Heart left ventricle (tissue), 16 donors: Measurements from ENCODE around the gene SELENOW. TPM values are rescaled to one million over a fixed set of nuclear protein-coding genes. Genes with fewer than 3 reads are reported as not detected.

Source experiments
- ATAC-seq, 4 donors: fragments of 200-7000 bp; cut with Tn5 transposase; one replicate each; pipeline ENCODE4 v1.9.1; 2020 to 2022; ENCODE audit warnings: moderate library complexity in 4 of 4, mild to moderate bottlenecking in 3 of 4, moderate number of reproducible peaks in 1 of 4
- DNase-seq, 5 donors: peaks; one replicate each; pipeline ENCODE4 v3.0.0-alpha.2; 2020
- H3K27ac ChIP-seq, 12 donors: fragments of 200-600 bp; sonication (generic) in 4 of 12; one replicate each; pipeline versions ENCODE4 v1.5.0 to v1.8.0; 2016 to 2022; ENCODE audit warnings: mild to moderate bottlenecking in 2 of 12
- H3K27me3 ChIP-seq, 9 donors: fragments of 200-600 bp; sonication (generic) in 2 of 9; one replicate each; pipeline versions ENCODE4 v1.5.1 to v1.8.0; 2016 to 2022; ENCODE audit warnings: mild to moderate bottlenecking in 3 of 9
- H3K36me3 ChIP-seq, 9 donors: fragments of 200-600 bp; sonication (generic) in 2 of 9; one replicate each; pipeline versions ENCODE4 v1.5.0 to v1.8.0; 2018 to 2022; ENCODE audit warnings: mild to moderate bottlenecking in 2 of 9
- H3K4me1 ChIP-seq, 12 donors: fragments of 200-600 bp; sonication (generic) in 4 of 12; one replicate each; pipeline versions ENCODE4 v1.5.0 to v1.8.0; 2016 to 2022; ENCODE audit warnings: mild to moderate bottlenecking in 3 of 12
- H3K4me3 ChIP-seq, 12 donors: fragments of 200-600 bp; sonication (generic) in 4 of 12; one replicate each; pipeline versions ENCODE4 v1.5.0 to v1.8.0; 2017 to 2022; ENCODE audit warnings: mild to moderate bottlenecking in 9 of 12, moderate library complexity in 4 of 12
- H3K9me3 ChIP-seq, 12 donors: fragments of 200-600 bp; sonication (generic) in 4 of 12; one replicate each; pipeline versions ENCODE4 v1.5.0 to v1.8.0; 2016 to 2022; ENCODE audit warnings: mild to moderate bottlenecking in 1 of 12
- CTCF ChIP-seq, 12 donors: fragments of 200-600 bp; sonication (generic) in 4 of 12; IDR thresholded peaks; one replicate each; pipeline versions ENCODE4 v1.5.0 to v1.8.0; 2018 to 2022; ENCODE audit warnings: antibody characterized with exemption in 12 of 12, mild to moderate bottlenecking in 5 of 12
- POLR2A ChIP-seq, 2 donors: fragments of 450-650 bp; IDR thresholded peaks; one replicate each; pipeline ENCODE4 v1.6.1; 2017; ENCODE audit warnings: antibody characterized with exemption in 2 of 2, mild to moderate bottlenecking in 2 of 2, moderate library complexity in 2 of 2
- WGBS, 4 donors: extraction: QIAGEN DNeasy Blood & Tissue Kit in 2 of 4; methylation state at CpG; one replicate each; pipeline versions ENCODE4 v1.1.5 to v1.1.7; 2013 to 2018; 5-methylcytosine and 5-hydroxymethylcytosine counted together
- intact Hi-C, 10 donors: fragments of 100-400 bp; cut with DNase I; formaldehyde crosslinking; loops; one replicate each; pipeline versions ENCODE4 v1.11.1 to v1.14.2; 2022
- long read RNA-seq, 3 donors: library from polyadenylated mRNA; unstranded; transcript quantifications; one replicate each; pipeline ENCODE4 v2.0.0, GENCODE V29; 2020 to 2021
- polyA plus RNA-seq, 2 donors: library from polyadenylated mRNA; stranded (reverse); fragments of 200-250 nt; gene quantifications; one replicate each; pipeline ENCODE4 v1.2.3, GENCODE V29; 2013
- total RNA-seq, 9 donors: library from RNA; depleted of rRNA in 2 of 9; stranded (reverse); fragments of >200 nt in 2 of 9; fragmentation: NEBNext Ultra II Directional in 3 of 9; extraction: Animal tissue kit (Norgen Biotek cat#: 25700) in 3 of 9; gene quantifications; one replicate each; pipeline versions ENCODE4 v1.1.0 to v1.2.4, GENCODE V29; 2016 to 2023
- donor health status: ischemic (EF 13 %, LVEDD 7.1; RV severe dilation, severe dysfunction).
- donor health status: healthy with polysubstance abuse.
- donor health status: DM: no; HTN: yes; CAD: no.
- donor health status: DM: no; HTN: no; CAD: no.
- donor health status: ischemic (EF 25% LVEDD 6.9; RV normal size, moderate dysfunction).
- donor health status: ischemic (EF 25% LVEDD 5.7; RV mildly dilated, moderate dysfunction).
- donor health status: healthy.
- donor health status: DM: yes; HTN: yes; CAD: no.
- donor health status: ischemic (EF 35%, LVEDD 5.7; RV mildly dilated, moderate dysfunction).
- donor health status: nonischemic (EF 11% LVEDD 7.7; RV severe dilation, severe dysfunction).
- donor health status: DM: yes; HTN: yes; CAD: no.
- donor health status: PGD.
- donor health status: ischemic (EF 29% LVEDD 5.4; RV normal size, mild dysfunction).
- donor health status: nonischemic (EF 23%, LVEDD 6.1; RV moderate dilation, normal function).

Gene SELENOW
- total RNA-seq = 1,000 to 10,000 TPM in 5 of 9 donors, 100 to 1,000 TPM in 4; 790 to 2,748 (median 1,081) TPM
- polyA plus RNA-seq = 1,000 to 10,000 TPM in 1 of 2 donors, 100 to 1,000 TPM in 1; 647 to 2,041 TPM
- long read RNA-seq, donor 1, transcript SELENOW-212 (6 exons, 888 nt) = minor isoform, 393 of 832 reads
- long read RNA-seq, donor 1, transcript SELENOW-206 (5 exons, 2,437 nt) = minor isoform, 8 of 832 reads
- long read RNA-seq, donor 1, transcript SELENOW-215 (1 exons, 2,503 nt) = major isoform, 419 of 832 reads
- long read RNA-seq, donor 1, partial matches to known transcripts = 3 of 832 reads
- long read RNA-seq, donor 1, other reads (novel, unspliced or antisense) = 4 of 832 reads
- long read RNA-seq, donor 2, transcript SELENOW-215 (1 exons, 2,503 nt) = minor isoform, 60 of 402 reads
- long read RNA-seq, donor 2, transcript SELENOW-212 (6 exons, 888 nt) = major isoform, 327 of 402 reads
- long read RNA-seq, donor 2, partial matches to known transcripts = 0 of 402 reads
- long read RNA-seq, donor 2, other reads (novel, unspliced or antisense) = 5 of 402 reads
- long read RNA-seq, donor 3, transcript SELENOW-212 (6 exons, 888 nt) = minor isoform, 250 of 538 reads
- long read RNA-seq, donor 3, transcript SELENOW-215 (1 exons, 2,503 nt) = major isoform, 268 of 538 reads
- long read RNA-seq, donor 3, partial matches to known transcripts = 3 of 538 reads
- long read RNA-seq, donor 3, other reads (novel, unspliced or antisense) = 7 of 538 reads

GRCh38 chr19:47778049-47778953, at the start of gene SELENOW:
TSS of gene SELENOW (plus strand) at chr19:47778703. CDS start at chr19:47778786, 83 bp downstream.
- H3K36me3 ChIP-seq = peaks cover 0 to 23% (median 19%) of the 10 kb centered on the region in 9 donors
- no peak for TF ChIP-seq CTCF (IDR thresholded peaks at IDR 0.05)
- TF ChIP-seq POLR2A (IDR thresholded peaks at IDR 0.05) = peak; percentile 56 to 97
- peaks cover 0 to 48% (median 42%) of the 10 kb centered on the region in 12 donors for H3K4me1 ChIP-seq
- intact Hi-C loops = no loop called here
- 1 to 3% (median 1%) methylated on average over 28 to 65 of the region's 65 CpGs for WGBS, 4 donors
- no peaks in the 10 kb centered on the region for H3K27me3 ChIP-seq
- H3K27ac ChIP-seq = peak within 1 kb of the TSS; percentile 93 to 100 (median 98)
- peak; percentile 80 to 90 (median 86) for DNase-seq
- H3K9me3 ChIP-seq = no peaks in the 10 kb centered on the region
- H3K4me3 ChIP-seq = peak within 1 kb of the TSS; percentile 73 to 99 (median 86)
- ATAC-seq = peak; percentile 62 to 89 (median 86)

DNA sequence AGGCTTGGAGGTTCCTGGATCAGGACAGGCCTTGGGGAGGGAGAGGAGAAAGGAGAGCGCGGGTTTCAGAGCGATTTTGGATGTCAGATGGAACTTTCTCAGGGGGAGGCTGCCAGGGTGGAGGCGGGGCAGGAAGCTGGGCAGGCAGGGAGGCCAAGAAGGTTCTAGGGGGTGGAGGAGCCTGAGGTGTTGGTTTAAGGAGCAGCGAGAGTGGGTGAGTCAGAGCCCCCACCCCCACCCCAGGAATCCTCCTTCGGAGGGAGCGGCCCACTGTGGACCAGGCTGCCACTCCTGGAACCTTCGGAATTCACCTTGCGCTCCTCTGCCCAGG, 49.1 kb upstream of the SELENOW start:
- ATAC-seq (peak; percentile 64 to 85 (median 78)), DNase-seq (peak in 4 of 5 donors; percentile 65 to 74 (median 73))
- Histone ChIP-seq H3K4me1 (peaks cover 0 to 57% (median 34%) of the 10 kb centered on the region in 12 donors), H3K27me3 (peaks cover 0 to 19% (median 0%) of the 10 kb centered on the region in 9 donors), H3K9me3 (no peaks in the 10 kb centered on the region), H3K36me3 (peaks cover 0 to 85% (median 42%) of the 10 kb centered on the region in 9 donors), H3K27ac (peak overlapping the region; percentile 59 to 92 (median 80)), H3K4me3 (peak overlapping the region in 10 of 12 donors; percentile 6 to 43 (median 24))
- intact Hi-C loops = loop anchor here in 1 of 10 donors (1.0 kb wide), 1 partner anchor 10 kb away; no protein-coding TSS in a partner anchor
- TF ChIP-seq CTCF (IDR thresholded peaks at IDR 0.05) (no peak), POLR2A (IDR thresholded peaks at IDR 0.05) (no peak)
- 7 to 19% (median 13%) methylated on average over 9 of the region's 9 CpGs for WGBS, 4 donors

GRCh38 chr19:47729799-47730520, 48.5 kb upstream of the SELENOW start:
- Histone ChIP-seq H3K4me1 (peaks cover 0 to 57% (median 33%) of the 10 kb centered on the region in 12 donors), H3K27ac (peak overlapping the region; percentile 59 to 92 (median 80)), H3K36me3 (peaks cover 0 to 86% (median 42%) of the 10 kb centered on the region in 9 donors), H3K27me3 (peaks cover 0 to 19% (median 0%) of the 10 kb centered on the region in 9 donors), H3K9me3 (no peaks in the 10 kb centered on the region), H3K4me3 (peak overlapping the region in 10 of 12 donors; percentile 6 to 43 (median 24))
- DNase-seq (peak; percentile 87 to 91 (median 88)), ATAC-seq (peak; percentile 79 to 94 (median 86))
- 12 to 27% (median 20%) methylated on average over 30 of the region's 30 CpGs for WGBS, 4 donors
- intact Hi-C loops = loop anchor here in 1 of 10 donors (1.0 kb wide), 1 partner anchor 11 kb away; no protein-coding TSS in a partner anchor
- TF ChIP-seq POLR2A (IDR thresholded peaks at IDR 0.05) (no peak), CTCF (IDR thresholded peaks at IDR 0.05) (no peak)
